CD4-positive, alpha-beta memory T cell (primary cell): ENCODE measurements around the gene SOBP. TPM values are rescaled to one million over a fixed set of nuclear protein-coding genes. Genes with fewer than 3 reads are reported as not detected.
A peak's percentile ranks its signal among the peaks of the same experiment; 100 is the strongest.
"Not testable (repeated sequence)": the region's sequence is repeated elsewhere in the genome, so short reads cannot be mapped to it uniquely, and the experiment has no call there.

Source experiments
- CTCF ChIA-PET: fragments of 350-600 bp; sonication (Branson Sonifier 250); formaldehyde crosslinking; loops from one replicate; lab custom pipeline; 2021; ENCODE audit warnings: inconsistent platforms; ENCODE audit not compliant: partially characterized antibody; lab: Charles Lee
- POLR2A ChIA-PET: fragments of 350-600 bp; sonication (Branson Sonifier 250); formaldehyde crosslinking; loops from one replicate; lab custom pipeline; 2021; ENCODE audit not compliant: partially characterized antibody; lab: Charles Lee
- DNase-seq, 5 donors: peaks; one replicate each; pipeline versions ENCODE4 v3.0.0 to v3.0.0-alpha.2; 2020 to 2022; ENCODE audit warnings: mixed read lengths in 1 of 5
- H3K27ac ChIP-seq: one replicate; pipeline ENCODE4 v1.7.0; 2013; ENCODE audit warnings: low read depth, low read length
- H3K27me3 ChIP-seq: 2 replicates; pipeline ENCODE4 v1.7.0; 2013; ENCODE audit warnings: mild to moderate bottlenecking, low read length, moderate library complexity; ENCODE audit not compliant: insufficient read depth
- H3K36me3 ChIP-seq: 2 replicates; pipeline ENCODE4 v1.7.0; 2013; ENCODE audit warnings: mild to moderate bottlenecking, low read length, moderate library complexity; ENCODE audit not compliant: insufficient read depth
- H3K4me1 ChIP-seq: 2 replicates; pipeline ENCODE4 v1.7.0; 2013; ENCODE audit warnings: mild to moderate bottlenecking, low read length, moderate library complexity; ENCODE audit not compliant: insufficient read depth
- H3K4me3 ChIP-seq, 2 donors: one replicate each; pipeline ENCODE4 v1.7.0; 2013; ENCODE audit warnings: low read length in 2 of 2, mild to moderate bottlenecking in 1 of 2
- H3K9me3 ChIP-seq, 2 donors: one replicate each; pipeline ENCODE4 v1.7.0; 2013; ENCODE audit warnings: low read length in 2 of 2, control low read depth in 1 of 2; ENCODE audit not compliant: control insufficient read depth in 1 of 2
- H3K27ac Mint-ChIP-seq, 7 donors: one replicate each; pipeline ENCODE4 v1.8.0; 2020 to 2021; ENCODE audit warnings: mixed read lengths in 7 of 7, mild to moderate bottlenecking in 6 of 7, inconsistent platforms in 3 of 7, moderate library complexity in 3 of 7
- H3K27me3 Mint-ChIP-seq, 2 donors: one replicate each; pipeline ENCODE4 v1.8.0; 2020 to 2021; ENCODE audit warnings: mixed read lengths in 2 of 2
- H3K36me3 Mint-ChIP-seq, 2 donors: one replicate each; pipeline ENCODE4 v1.8.0; 2020 to 2021; ENCODE audit warnings: mixed read lengths in 2 of 2, inconsistent platforms in 1 of 2, mild to moderate bottlenecking in 1 of 2
- H3K4me1 Mint-ChIP-seq, 4 donors: one replicate each; pipeline ENCODE4 v1.8.0; 2020 to 2021; ENCODE audit warnings: mixed read lengths in 4 of 4, mild to moderate bottlenecking in 1 of 4
- H3K4me3 Mint-ChIP-seq, 8 donors: one replicate each; pipeline ENCODE4 v1.8.0; 2020 to 2021; ENCODE audit warnings: mixed read lengths in 8 of 8, mild to moderate bottlenecking in 7 of 8, moderate library complexity in 6 of 8, inconsistent platforms in 3 of 8
- H3K9me3 Mint-ChIP-seq, 8 donors: one replicate each; pipeline ENCODE4 v1.8.0; 2020 to 2021; ENCODE audit warnings: mixed read lengths in 8 of 8, mild to moderate bottlenecking in 5 of 8, inconsistent platforms in 3 of 8, moderate library complexity in 1 of 8
- intact Hi-C: fragments of 100-400 bp; cut with micrococcal nuclease; formaldehyde crosslinking; loops from one replicate; pipeline ENCODE4 v1.15.1; 2023
- polyA plus RNA-seq, 2 donors: library from polyadenylated mRNA; unstranded; fragments of 300-500 nt; fragmentation: Illumina TruSeq; gene quantifications; one replicate each; pipeline ENCODE4 v1.2.3, GENCODE V29; 2021
- total RNA-seq, 2 experiments: library from RNA; stranded (reverse); gene quantifications; one replicate each; pipeline ENCODE4 v1.2.3, GENCODE V29; 2021

The SOBP gene
- total and polyA plus RNA-seq, 4 experiments from 2014 or later, result 0.10 TPM; not detected in 3

DNA sequence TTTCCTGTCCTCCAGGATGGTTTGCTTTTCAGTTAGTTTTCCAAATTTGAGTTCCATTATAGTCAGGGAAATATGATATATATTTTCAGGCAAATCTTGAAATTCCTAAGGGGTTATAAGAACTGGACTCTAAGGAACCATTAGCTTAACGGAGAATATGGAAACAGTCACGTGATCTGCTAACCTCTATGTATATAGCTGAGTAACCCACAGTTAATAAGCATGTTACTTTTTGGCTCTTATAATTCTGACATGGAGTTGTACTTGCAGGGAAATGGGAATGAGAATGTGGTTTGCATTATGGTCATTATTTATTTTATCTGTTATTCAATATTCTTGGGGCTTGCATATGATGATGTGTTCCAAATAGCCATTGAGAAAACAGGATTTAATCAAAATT is 23.3 kb downstream of the SOBP start:
- Histone ChIP-seq H3K27ac (no peak overlapping the region), H3K9me3 (no peaks in the 10 kb centered on the region), H3K27me3 (no peaks in the 10 kb centered on the region), H3K4me3 (no peak overlapping the region), H3K36me3 (no peaks in the 10 kb centered on the region), H3K4me1 (no peaks in the 10 kb centered on the region)
- ChIA-PET POLR2A (no interaction called here), CTCF (interaction anchor here (0.6 kb wide), 1 partner anchor 51 kb away, joined by 3 read pairs; no protein-coding TSS in a partner anchor)
- no peak overlapping the region for H3K27ac Mint-ChIP-seq
- no peak for DNase-seq
- intact Hi-C loops, result no loop called here
- H3K4me3 Mint-ChIP-seq, result no peak overlapping the region
- H3K36me3 Mint-ChIP-seq, result peaks cover 0 to 9% of the 10 kb centered on the region in 2 donors
- no peaks in the 10 kb centered on the region for H3K4me1 Mint-ChIP-seq
- peaks cover 0 to 6% of the 10 kb centered on the region in 2 donors for H3K27me3 Mint-ChIP-seq
- peaks cover 2 to 34% (median 24%) of the 10 kb centered on the region in 8 donors for H3K9me3 Mint-ChIP-seq

DNA sequence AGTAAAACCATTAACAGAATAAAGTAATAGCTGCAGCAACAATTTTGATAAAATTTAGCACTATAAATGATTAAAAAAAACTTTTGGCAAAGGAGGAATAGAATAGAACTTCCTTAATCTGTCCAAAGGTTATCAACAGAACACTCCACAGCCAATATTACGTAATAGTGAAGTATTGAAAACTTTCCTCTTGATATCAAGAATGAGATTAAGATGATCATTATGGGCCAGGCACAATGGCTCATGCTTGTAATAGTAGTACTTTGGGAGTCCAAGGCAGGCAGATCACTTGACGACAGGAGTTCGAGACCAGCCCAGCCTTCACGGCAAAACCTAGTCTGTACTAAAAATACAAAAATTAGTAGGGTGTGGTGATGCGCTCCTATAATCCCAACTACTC is 26.0 kb downstream of the SOBP start:
- H3K27me3 ChIP-seq, result no peaks in the 10 kb centered on the region
- H3K4me1 Mint-ChIP-seq, result no peaks in the 10 kb centered on the region
- H3K36me3 ChIP-seq, result no peaks in the 10 kb centered on the region
- no peak overlapping the region for H3K4me3 ChIP-seq
- no peak overlapping the region for H3K27ac ChIP-seq
- peaks cover 2 to 34% (median 24%) of the 10 kb centered on the region in 8 donors for H3K9me3 Mint-ChIP-seq
- peaks cover 3% of the 10 kb centered on the region in 2 donors for H3K27me3 Mint-ChIP-seq
- H3K27ac Mint-ChIP-seq, result no peak overlapping the region
- no peak overlapping the region for H3K4me3 Mint-ChIP-seq
- POLR2A ChIA-PET, result no interaction called here
- intact Hi-C loops, result no loop called here
- H3K9me3 ChIP-seq, result no peaks in the 10 kb centered on the region
- no peaks in the 10 kb centered on the region for H3K4me1 ChIP-seq
- no peak for DNase-seq
- CTCF ChIA-PET, result no interaction called here
- peaks cover 0 to 9% of the 10 kb centered on the region in 2 donors for H3K36me3 Mint-ChIP-seq

DNA sequence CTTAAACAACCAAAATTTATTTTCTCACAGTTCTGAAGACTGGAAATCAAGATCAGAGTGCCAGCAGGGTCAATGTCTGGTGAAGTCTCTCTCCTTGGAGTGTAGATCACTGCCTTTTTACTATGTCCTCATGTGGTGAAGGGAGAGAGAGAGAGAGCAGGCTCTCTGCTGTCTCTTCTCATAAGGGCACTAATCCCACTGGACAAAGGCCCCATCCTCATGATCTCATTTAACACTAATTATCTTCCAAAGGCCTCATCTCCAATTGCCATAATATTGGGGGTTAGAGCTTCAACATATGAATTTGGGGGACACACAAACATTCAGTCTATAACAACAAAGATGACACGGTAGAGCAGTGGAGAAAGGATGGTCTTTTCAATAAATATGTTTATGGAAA is 27.4 kb downstream of the SOBP start:
- ChIA-PET POLR2A (no interaction called here), CTCF (no interaction called here)
- peaks cover 2 to 34% (median 24%) of the 10 kb centered on the region in 8 donors for H3K9me3 Mint-ChIP-seq
- intact Hi-C loops, result no loop called here
- H3K4me1 Mint-ChIP-seq, result no peaks in the 10 kb centered on the region
- H3K27ac ChIP-seq, result no peak overlapping the region
- no peak overlapping the region for H3K4me3 Mint-ChIP-seq
- no peaks in the 10 kb centered on the region for H3K9me3 ChIP-seq
- H3K4me1 ChIP-seq, result no peaks in the 10 kb centered on the region
- DNase-seq, result no peak
- peaks cover 3 to 7% of the 10 kb centered on the region in 2 donors for H3K27me3 Mint-ChIP-seq
- no peak overlapping the region for H3K4me3 ChIP-seq
- H3K36me3 ChIP-seq, result no peaks in the 10 kb centered on the region
- H3K27ac Mint-ChIP-seq, result no peak overlapping the region
- no peaks in the 10 kb centered on the region for H3K27me3 ChIP-seq
- peaks cover 0 to 9% of the 10 kb centered on the region in 2 donors for H3K36me3 Mint-ChIP-seq

DNA sequence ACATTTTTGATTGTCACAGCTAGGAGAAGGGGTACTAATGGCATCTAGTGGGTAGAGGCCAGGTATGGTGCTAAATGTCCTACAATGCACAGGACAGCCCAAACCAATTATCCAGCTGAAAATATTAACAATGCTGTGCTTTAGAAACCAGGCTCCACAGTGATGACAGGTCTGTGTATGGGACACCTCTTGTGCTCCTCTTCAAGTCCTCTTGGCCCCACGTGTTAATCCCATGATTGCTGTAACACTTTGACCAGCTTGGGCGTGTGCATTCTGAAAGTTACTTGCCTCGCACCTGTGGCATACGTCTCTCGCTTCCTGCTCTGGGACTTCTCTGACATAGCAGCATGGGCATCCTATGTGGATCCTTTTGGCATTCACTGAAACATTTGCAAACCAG is 29.3 kb downstream of the SOBP start:
- intact Hi-C loops, CTCF ChIA-PET, H3K4me1 ChIP-seq, H3K36me3 ChIP-seq, H3K4me3 ChIP-seq, H3K4me3 Mint-ChIP-seq, H3K27me3 ChIP-seq, H3K36me3 Mint-ChIP-seq, H3K27me3 Mint-ChIP-seq, H3K9me3 ChIP-seq, H3K4me1 Mint-ChIP-seq, H3K27ac Mint-ChIP-seq, DNase-seq, POLR2A ChIA-PET, H3K27ac ChIP-seq: not testable (repeated sequence)
- peaks cover 2 to 30% (median 23%) of the 10 kb centered on the region in 8 donors for H3K9me3 Mint-ChIP-seq

DNA sequence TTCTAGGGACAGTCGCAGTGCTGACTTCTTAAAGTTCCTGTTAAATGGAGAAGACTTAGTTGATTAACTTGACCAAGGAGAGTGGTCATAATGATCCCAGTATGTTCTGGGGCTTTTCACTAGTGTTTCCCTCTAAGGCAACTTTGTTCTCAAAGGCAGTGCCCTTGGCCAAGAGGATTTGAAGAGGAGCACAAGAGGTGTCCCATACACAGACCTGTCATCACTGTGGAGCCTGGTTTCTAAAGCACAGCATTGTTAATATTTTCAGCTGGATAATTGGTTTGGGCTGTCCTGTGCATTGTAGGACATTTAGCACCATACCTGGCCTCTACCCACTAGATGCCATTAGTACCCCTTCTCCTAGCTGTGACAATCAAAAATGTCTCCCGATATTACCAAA is 30.8 kb downstream of the SOBP start:
- intact Hi-C loops, H3K9me3 ChIP-seq, H3K27me3 Mint-ChIP-seq, CTCF ChIA-PET, H3K36me3 Mint-ChIP-seq, H3K4me1 ChIP-seq, H3K27ac Mint-ChIP-seq, H3K36me3 ChIP-seq, POLR2A ChIA-PET, DNase-seq, H3K4me1 Mint-ChIP-seq, H3K27me3 ChIP-seq, H3K27ac ChIP-seq, H3K4me3 Mint-ChIP-seq, H3K4me3 ChIP-seq: not testable (repeated sequence)
- H3K9me3 Mint-ChIP-seq, result peaks cover 2 to 19% (median 15%) of the 10 kb centered on the region in 8 donors

DNA sequence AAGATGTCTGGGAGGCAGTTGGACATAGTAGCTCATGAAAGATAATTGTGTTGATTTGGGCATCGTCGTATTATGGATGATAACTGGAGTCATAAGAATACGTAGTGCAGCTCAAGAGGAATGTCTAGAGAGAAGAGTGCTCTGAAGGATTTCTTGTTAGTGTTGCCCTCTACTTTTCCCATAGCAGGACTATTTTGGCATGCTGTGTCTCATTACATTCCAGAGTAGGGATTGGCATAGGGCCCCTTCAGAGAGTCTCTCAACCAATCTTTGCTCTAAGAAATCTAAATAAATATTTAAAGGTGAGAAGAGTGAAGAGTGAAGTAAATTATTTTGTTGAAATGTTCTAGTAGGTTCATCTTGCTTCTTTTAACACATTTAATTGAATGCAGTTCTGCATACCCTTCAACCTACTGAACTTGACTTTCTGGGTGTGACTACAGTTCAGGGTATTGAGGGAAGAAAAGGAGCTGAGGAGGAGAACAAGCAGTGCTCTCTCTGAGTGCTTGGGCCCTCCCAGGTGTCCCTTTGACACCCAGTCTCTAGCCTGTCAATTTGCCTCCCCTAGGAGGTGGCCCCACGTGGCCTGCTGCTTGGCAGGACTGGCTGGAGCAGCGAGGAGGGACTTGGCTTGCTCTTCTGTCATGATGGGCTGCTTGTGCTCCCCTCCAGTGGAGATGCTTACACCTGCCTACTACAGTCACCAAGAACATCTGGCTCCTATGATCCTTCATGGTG is 33.3 kb downstream of the SOBP start:
- POLR2A ChIA-PET, result no interaction called here
- no peak overlapping the region for H3K4me3 ChIP-seq
- H3K9me3 ChIP-seq, result no peaks in the 10 kb centered on the region
- Mint-ChIP-seq H3K36me3 (no peaks in the 10 kb centered on the region), H3K4me1 (no peaks in the 10 kb centered on the region), H3K27ac (peak overlapping the region in 1 of 7 donors; percentile 48), H3K4me3 (no peak overlapping the region), H3K27me3 (peaks cover 9 to 10% of the 10 kb centered on the region in 2 donors), H3K9me3 (no peaks in the 10 kb centered on the region)
- H3K27me3 ChIP-seq, result no peaks in the 10 kb centered on the region
- H3K36me3 ChIP-seq, result no peaks in the 10 kb centered on the region
- intact Hi-C loops, result no loop called here
- no peaks in the 10 kb centered on the region for H3K4me1 ChIP-seq
- no peak overlapping the region for H3K27ac ChIP-seq
- no peak for DNase-seq
- CTCF ChIA-PET, result no interaction called here

DNA sequence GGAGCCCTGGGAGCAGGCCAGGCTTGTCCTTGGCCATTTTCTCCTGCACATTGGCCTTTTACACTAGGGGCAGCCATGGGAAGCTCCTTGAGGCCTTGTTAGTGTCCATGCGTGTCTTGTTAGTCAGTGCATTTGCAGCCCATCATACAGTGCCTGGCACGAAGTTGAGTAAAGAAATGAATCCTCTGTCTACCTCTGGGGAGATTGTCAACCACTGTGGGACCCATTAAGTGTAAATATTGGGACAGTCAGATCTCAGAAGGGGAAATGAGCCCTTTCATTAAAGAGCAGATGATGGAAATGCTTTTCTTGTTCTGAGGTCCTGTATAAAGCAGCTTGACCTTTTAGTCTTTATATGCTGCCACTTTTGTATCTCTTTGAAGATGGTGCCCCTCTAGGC is 33.9 kb downstream of the SOBP start:
- H3K27ac ChIP-seq, result no peak overlapping the region
- ChIA-PET CTCF (no interaction called here), POLR2A (no interaction called here)
- Mint-ChIP-seq H3K27ac (no peak overlapping the region), H3K4me1 (no peaks in the 10 kb centered on the region), H3K4me3 (no peak overlapping the region), H3K9me3 (no peaks in the 10 kb centered on the region), H3K27me3 (peaks cover 9 to 10% of the 10 kb centered on the region in 2 donors), H3K36me3 (no peaks in the 10 kb centered on the region)
- intact Hi-C loops, result no loop called here
- H3K4me3 ChIP-seq, result no peak overlapping the region
- no peaks in the 10 kb centered on the region for H3K4me1 ChIP-seq
- H3K27me3 ChIP-seq, result no peaks in the 10 kb centered on the region
- H3K9me3 ChIP-seq, result no peaks in the 10 kb centered on the region
- no peaks in the 10 kb centered on the region for H3K36me3 ChIP-seq
- DNase-seq, result no peak
